HCT116 (cell line): ENCODE measurements around the gene GJC3. TPM values are rescaled to one million over a fixed set of nuclear protein-coding genes. Genes with fewer than 3 reads are reported as not detected.
A peak's percentile ranks its signal among the peaks of the same experiment; 100 is the strongest.

Source experiments
- ATAC-seq: fragments of 200-7000 bp; cut with Tn5 transposase; 2 replicates; pipeline ENCODE4 v1.9.1; 2020; ENCODE audit warnings: mild to moderate bottlenecking, moderate library complexity
- BruUV-seq: library from RNA; stranded (reverse); fragments of 400-500 nt; replicated peaks from 2 replicates; lab custom pipeline; 2021; lab: Mats Ljungman, UMichigan
- CTCF ChIA-PET: fragments of 300-600 bp; sonication (Branson Sonifier 250); formaldehyde crosslinking; loops from one replicate; lab custom pipeline; 2021; ENCODE audit warnings: antibody characterized with exemption; lab: Charles Lee
- POLR2A ChIA-PET: fragments of 300-600, 350-600 bp; sonication (Branson Sonifier 250); formaldehyde crosslinking; loops from one replicate; lab custom pipeline; 2021; ENCODE audit warnings: antibody characterized with exemption; lab: Charles Lee
- RAD21 ChIA-PET, 2 experiments: fragments of 300-600 bp; sonication (Branson Sonifier 250); formaldehyde crosslinking; loops; one replicate each; lab custom pipeline; 2023; ENCODE audit warnings: low total read pairs in 2 of 2; ENCODE audit not compliant: uncharacterized antibody in 2 of 2, unreplicated experiment in 2 of 2, low non-redundant PET in 1 of 2; lab: Charles Lee
- DNase-seq: peaks from one replicate; pipeline ENCODE4 v3.0.0-alpha.2; 2010; ENCODE audit warnings: low read depth, low spot score
- H2AFZ ChIP-seq: fragments of 200-600 bp; shearing (Covaris generic), sonication (generic); 2 replicates; pipeline ENCODE4 v1.6.1; 2017; ENCODE audit warnings: low read depth, mixed run types, mixed read lengths, antibody characterized with exemption, low read length; ENCODE audit not compliant: poor library complexity, severe bottlenecking
- H3K27ac ChIP-seq: 2 replicates; pipeline ENCODE4 v1.5.1; 2012; ENCODE audit warnings: low read depth, low read length
- H3K27me3 ChIP-seq: fragments of 200-600 bp; sonication (generic); 2 replicates; pipeline ENCODE4 v1.6.1; 2016; ENCODE audit warnings: mixed run types, low read length, mixed read lengths; ENCODE audit not compliant: insufficient read depth
- H3K36me3 ChIP-seq, 2 experiments: fragments of 200-500 bp in 1 of 2; fragments of 200-600 bp in 1 of 2; sonication (Bioruptor generic) in 1 of 2; sonication (generic) in 1 of 2; 2 replicates each; pipeline versions ENCODE4 v1.5.1 to v1.6.1; 2014 to 2016; ENCODE audit warnings: low read length in 2 of 2, inconsistent platforms in 1 of 2, mixed read lengths in 1 of 2, mixed run types in 1 of 2; ENCODE audit not compliant: insufficient read depth in 2 of 2, control insufficient read depth in 1 of 2
- H3K4me1 ChIP-seq, 2 experiments: fragments of 200-600 bp in 1 of 2; sonication (generic) in 1 of 2; 2 replicates each; pipeline versions ENCODE4 v1.5.1 to v1.6.1; 2012 to 2017; ENCODE audit warnings: low read length in 2 of 2, inconsistent platforms in 1 of 2, mild to moderate bottlenecking in 1 of 2, mixed read lengths in 1 of 2, mixed run types in 1 of 2, moderate library complexity in 1 of 2; ENCODE audit not compliant: insufficient read depth in 2 of 2, control insufficient read depth in 1 of 2
- H3K4me2 ChIP-seq: fragments of 200-600 bp; sonication (generic); 2 replicates; pipeline ENCODE4 v1.6.1; 2017; ENCODE audit warnings: mixed run types, low read length, mixed read lengths
- H3K4me3 ChIP-seq, 2 experiments: fragments of 200-600 bp in 1 of 2; sonication (generic) in 1 of 2; replicated peaks in 1 of 2; 2 replicates each; pipeline ENCODE4 v1.5.1; 2011 to 2016; ENCODE audit warnings: low read length in 2 of 2, control low read depth in 1 of 2, low read depth in 1 of 2, mild to moderate bottlenecking in 1 of 2, mixed read lengths in 1 of 2, mixed run types in 1 of 2
- H3K79me2 ChIP-seq: fragments of 200-600 bp; sonication (generic); 2 replicates; pipeline ENCODE4 v1.6.1; 2017; ENCODE audit warnings: mild to moderate bottlenecking, mixed run types, low read length, moderate library complexity, mixed read lengths; ENCODE audit not compliant: insufficient read depth
- H3K9ac ChIP-seq: fragments of 200-600 bp; sonication (generic); 2 replicates; pipeline ENCODE4 v1.6.1; 2016; ENCODE audit warnings: low read length, mixed read lengths
- H3K9me2 ChIP-seq: fragments of 200-600 bp; sonication (generic), shearing (Covaris generic); 2 replicates; pipeline ENCODE4 v1.6.1; 2017; ENCODE audit warnings: mixed run types, mild to moderate bottlenecking, moderate library complexity; ENCODE audit not compliant: insufficient read depth
- H3K9me3 ChIP-seq, 2 experiments: fragments of 200-500 bp in 1 of 2; fragments of 200-600 bp in 1 of 2; sonication (Bioruptor generic) in 1 of 2; sonication (generic) in 1 of 2; 2 replicates each; pipeline ENCODE4 v1.6.1; 2014 to 2017; ENCODE audit warnings: low read length in 2 of 2, mixed read lengths in 2 of 2, inconsistent platforms in 1 of 2, low read depth in 1 of 2, mild to moderate bottlenecking in 1 of 2, mixed run types in 1 of 2, moderate library complexity in 1 of 2; ENCODE audit not compliant: control insufficient read depth in 1 of 2, insufficient read depth in 1 of 2
- H4K20me1 ChIP-seq: fragments of 200-600 bp; sonication (generic), shearing (Covaris generic); 2 replicates; pipeline ENCODE4 v1.6.1; 2017; ENCODE audit warnings: mixed run types, mild to moderate bottlenecking, moderate library complexity; ENCODE audit not compliant: insufficient read depth
- MAX ChIP-seq: IDR thresholded peaks from 2 replicates; pipeline ENCODE4 v1.6.1; 2012
- REST ChIP-seq: IDR thresholded peaks from 2 replicates; pipeline ENCODE4 v1.6.1; 2012; ENCODE audit warnings: low read depth
- ZFX ChIP-seq: fragments of 450-650 bp; IDR thresholded peaks from 2 replicates; pipeline ENCODE4 v1.6.1; 2017
- ZNF274 ChIP-seq: fragments of 200-500 bp; sonication (Bioruptor generic); IDR thresholded peaks from 2 replicates; pipeline ENCODE4 v1.6.1; 2014; ENCODE audit warnings: mild to moderate bottlenecking, low read depth, low read length, inconsistent platforms
- intact Hi-C: fragments of 100-400 bp; cut with micrococcal nuclease; formaldehyde crosslinking; loops from 2 replicates; pipeline ENCODE4 v1.10.0; 2022
- total RNA-seq: library from RNA; stranded (reverse); gene quantifications from one replicate; pipeline ENCODE4 v1.2.1, GENCODE V29; 2021; ENCODE audit not compliant: unreplicated experiment

GJC3 gene
- total RNA-seq, 1 experiment from 2014 or later, result 0.76 TPM

- TF ChIP-seq REST, result no peak
- no peak for TF ChIP-seq ZNF274
Observed at GRCh38 chr7:99910976-99911375, 18.4 kb downstream of the GJC3 start (continued).

- RAD21 ChIA-PET, result no interaction called here
- H2AFZ ChIP-seq, result no peak overlapping the region
- intact Hi-C loops, result no loop called here
Observed at GRCh38 chr7:99901581-99901980, 27.8 kb downstream of the GJC3 start.

More at GRCh38 chr7:99901581-99901980, 27.8 kb downstream of the GJC3 start:
- Histone ChIP-seq H4K20me1 (no peaks in the 10 kb centered on the region), H3K36me3 (peaks cover 24 to 29% of the 10 kb centered on the region in 2 experiments; a peak in 3 of 4 replicates), H3K27me3 (no peaks in the 10 kb centered on the region), H3K4me3 (no peak overlapping the region), H3K9me2 (no peaks in the 10 kb centered on the region), H3K4me2 (no peak overlapping the region), H3K79me2 (no peaks in the 10 kb centered on the region), H3K27ac (no peak overlapping the region), H3K9me3 (no peaks in the 10 kb centered on the region), H3K9ac (no peak overlapping the region), H3K4me1 (no peaks in the 10 kb centered on the region)
- ATAC-seq (no peak), DNase-seq (no peak)
- ChIA-PET CTCF (no interaction called here), POLR2A (no interaction called here)
- no TSS peak for BruUV-seq
- no peak for TF ChIP-seq REST
- 0 out of 2 replicates have a peak, but pooled peaks have one; percentile 13 for TF ChIP-seq ZFX
- TF ChIP-seq MAX, result no peak
